ENCODE measurements around the gene CUX1. TPM values are rescaled to one million over a fixed set of nuclear protein-coding genes. Genes with fewer than 3 reads are reported as not detected.

Gene CUX1
- total RNA-seq, 1 donor from 2014 or later, result 50.6 TPM

DNA sequence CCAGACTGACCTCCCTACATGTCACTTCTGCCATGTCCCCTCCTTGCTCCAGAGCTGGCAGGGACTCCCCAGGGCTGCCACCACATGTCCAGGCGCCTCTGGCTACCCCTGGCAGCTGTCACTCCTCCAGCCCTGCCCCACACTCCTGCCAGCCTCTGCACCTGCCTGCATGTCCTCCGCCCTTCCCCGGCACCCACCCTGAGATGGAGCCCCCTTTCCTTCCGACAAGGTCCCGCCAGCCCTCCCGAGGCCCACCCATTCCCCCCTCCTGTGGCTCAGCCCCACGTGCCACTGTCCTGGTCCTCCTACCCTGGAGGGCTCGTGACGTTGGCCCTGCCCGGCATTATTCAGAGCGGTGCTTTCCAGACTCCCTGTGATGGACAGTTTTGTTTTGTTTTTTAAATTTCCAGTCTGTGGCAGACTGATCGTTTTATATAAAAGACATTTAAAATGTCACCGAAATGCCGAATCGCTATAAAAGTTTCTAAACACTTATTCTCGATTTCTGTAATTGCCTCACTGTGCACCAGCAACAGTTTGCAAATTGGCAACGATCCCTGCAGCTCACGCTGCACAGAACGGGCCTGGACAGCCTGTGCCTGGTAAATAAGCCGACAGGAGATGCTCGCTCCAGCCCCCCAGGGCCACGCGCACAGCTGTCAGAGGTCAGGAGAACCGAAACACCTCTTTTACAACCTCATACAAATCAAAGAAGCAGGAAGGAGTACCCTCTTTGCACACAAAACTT, 358.2 kb downstream of the CUX1 start:
- Histone ChIP-seq H3K9me3 (ENCODE audit: insufficient read depth, low read depth, low read length) (no peaks in the 10 kb centered on the region), H3K9ac (ENCODE audit: low read length) (no peak overlapping the region), H3K36me3 (ENCODE audit: insufficient read depth, low read length) (peaks cover 2% of the 10 kb centered on the region), H3K4me1 (ENCODE audit: insufficient read depth, low read length) (peaks cover 5% of the 10 kb centered on the region), H2AFZ (ENCODE audit: low read depth, low read length) (no peak overlapping the region), H3K27me3 (ENCODE audit: insufficient read depth, low read length) (no peaks in the 10 kb centered on the region), H3K27ac (ENCODE audit: low read depth, low read length) (no peak overlapping the region), H3K79me2 (ENCODE audit: insufficient read depth, low read length) (no peaks in the 10 kb centered on the region), H4K20me1 (ENCODE audit: insufficient read depth, low read length) (no peaks in the 10 kb centered on the region), H3K4me3 (ENCODE audit: insufficient read depth, low read depth, low read length) (no peak overlapping the region), H3K4me2 (ENCODE audit: low read length) (no peak overlapping the region)
- Mint-ChIP-seq H3K36me3 (ENCODE audit: low read depth, unreplicated experiment) (peaks cover 25% of the 10 kb centered on the region), H3K4me1 (ENCODE audit: low read depth, unreplicated experiment) (no peaks in the 10 kb centered on the region), H3K4me3 (ENCODE audit: unreplicated experiment) (no peak overlapping the region), H3K27ac (ENCODE audit: unreplicated experiment) (no peak overlapping the region), H3K27me3 (ENCODE audit: low read depth, unreplicated experiment) (no peaks in the 10 kb centered on the region), H3K9me3 (ENCODE audit: unreplicated experiment) (no peaks in the 10 kb centered on the region)
- FAIRE-seq (no peak), DNase-seq (ENCODE audit: low read depth) (no peak)
- TF ChIP-seq, protein P1, sequence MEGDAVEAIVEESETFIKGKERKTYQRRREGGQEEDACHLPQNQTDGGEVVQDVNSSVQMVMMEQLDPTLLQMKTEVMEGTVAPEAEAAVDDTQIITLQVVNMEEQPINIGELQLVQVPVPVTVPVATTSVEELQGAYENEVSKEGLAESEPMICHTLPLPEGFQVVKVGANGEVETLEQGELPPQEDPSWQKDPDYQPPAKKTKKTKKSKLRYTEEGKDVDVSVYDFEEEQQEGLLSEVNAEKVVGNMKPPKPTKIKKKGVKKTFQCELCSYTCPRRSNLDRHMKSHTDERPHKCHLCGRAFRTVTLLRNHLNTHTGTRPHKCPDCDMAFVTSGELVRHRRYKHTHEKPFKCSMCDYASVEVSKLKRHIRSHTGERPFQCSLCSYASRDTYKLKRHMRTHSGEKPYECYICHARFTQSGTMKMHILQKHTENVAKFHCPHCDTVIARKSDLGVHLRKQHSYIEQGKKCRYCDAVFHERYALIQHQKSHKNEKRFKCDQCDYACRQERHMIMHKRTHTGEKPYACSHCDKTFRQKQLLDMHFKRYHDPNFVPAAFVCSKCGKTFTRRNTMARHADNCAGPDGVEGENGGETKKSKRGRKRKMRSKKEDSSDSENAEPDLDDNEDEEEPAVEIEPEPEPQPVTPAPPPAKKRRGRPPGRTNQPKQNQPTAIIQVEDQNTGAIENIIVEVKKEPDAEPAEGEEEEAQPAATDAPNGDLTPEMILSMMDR (IDR thresholded peaks at IDR 0.05; ENCODE audit: insufficient read depth, low read depth, low read length), result no peak
- no peak for TF ChIP-seq EZH2 (IDR thresholded peaks at IDR 0.05; ENCODE audit: insufficient read depth, low read length)

- H4K20me1 ChIP-seq (ENCODE audit: insufficient read depth, low read length), result no peaks in the 10 kb centered on the region
- H3K4me1 ChIP-seq (ENCODE audit: insufficient read depth, low read length), result no peaks in the 10 kb centered on the region
- no peaks in the 10 kb centered on the region for H3K9me3 Mint-ChIP-seq (ENCODE audit: unreplicated experiment)
- TF ChIP-seq, protein P1 (IDR thresholded peaks at IDR 0.05; ENCODE audit: insufficient read depth, low read depth, low read length), result no peak
- no peak for TF ChIP-seq EZH2 (IDR thresholded peaks at IDR 0.05; ENCODE audit: insufficient read depth, low read length)
- H3K27me3 ChIP-seq (ENCODE audit: insufficient read depth, low read length), result no peaks in the 10 kb centered on the region
- FAIRE-seq, result no peak
- H3K27ac Mint-ChIP-seq (ENCODE audit: unreplicated experiment), result no peak overlapping the region
- H3K36me3 Mint-ChIP-seq (ENCODE audit: low read depth, unreplicated experiment), result peaks cover 22% of the 10 kb centered on the region
- no peaks in the 10 kb centered on the region for H3K79me2 ChIP-seq (ENCODE audit: insufficient read depth, low read length)
- DNase-seq (ENCODE audit: low read depth), result no peak
- no peak overlapping the region for H3K9ac ChIP-seq (ENCODE audit: low read length)
- no peaks in the 10 kb centered on the region for H3K27me3 Mint-ChIP-seq (ENCODE audit: low read depth, unreplicated experiment)
- no peak overlapping the region for H3K4me3 ChIP-seq (ENCODE audit: insufficient read depth, low read depth, low read length)
- no peak overlapping the region for H2AFZ ChIP-seq (ENCODE audit: low read depth, low read length)
- no peak overlapping the region for H3K27ac ChIP-seq (ENCODE audit: low read depth, low read length)
- H3K9me3 ChIP-seq (ENCODE audit: insufficient read depth, low read depth, low read length), result no peaks in the 10 kb centered on the region
- H3K4me2 ChIP-seq (ENCODE audit: low read length), result no peak overlapping the region
- peaks cover 2% of the 10 kb centered on the region for H3K36me3 ChIP-seq (ENCODE audit: insufficient read depth, low read length)
- H3K4me1 Mint-ChIP-seq (ENCODE audit: low read depth, unreplicated experiment), result no peaks in the 10 kb centered on the region
- H3K4me3 Mint-ChIP-seq (ENCODE audit: unreplicated experiment), result no peak overlapping the region
These were observed 361.0 kb downstream of the CUX1 start for GRCh38 chr7:102178410-102178809.

DNA sequence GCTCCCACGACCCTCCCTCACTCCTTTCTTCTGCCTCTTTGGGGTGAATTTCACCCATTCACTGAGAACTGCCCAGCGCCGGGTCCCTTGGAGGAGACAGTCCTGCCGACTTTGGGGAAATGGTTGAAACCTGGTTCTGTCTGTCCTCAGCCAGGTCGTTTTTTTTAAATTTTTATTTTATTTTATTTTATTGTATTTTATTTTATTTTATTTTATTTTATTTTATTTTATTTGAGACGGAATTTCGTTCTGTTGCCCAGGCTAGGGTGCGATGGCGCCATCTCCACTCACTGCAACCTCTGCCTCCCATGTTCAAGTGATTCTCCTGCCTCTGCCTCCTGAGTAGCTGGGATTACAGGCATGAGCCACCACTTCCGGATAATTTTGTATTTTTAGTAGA, 363.3 kb downstream of the CUX1 start:
- H3K4me2 ChIP-seq (ENCODE audit: low read length), result no peak overlapping the region
- H3K4me3 Mint-ChIP-seq (ENCODE audit: unreplicated experiment), result no peak overlapping the region
- no peak overlapping the region for H3K27ac ChIP-seq (ENCODE audit: low read depth, low read length)
- no peak for DNase-seq (ENCODE audit: low read depth)
- no peaks in the 10 kb centered on the region for H3K9me3 Mint-ChIP-seq (ENCODE audit: unreplicated experiment)
- no peaks in the 10 kb centered on the region for H4K20me1 ChIP-seq (ENCODE audit: insufficient read depth, low read length)
- no peaks in the 10 kb centered on the region for H3K4me1 ChIP-seq (ENCODE audit: insufficient read depth, low read length)
- H3K4me3 ChIP-seq (ENCODE audit: insufficient read depth, low read depth, low read length), result no peak overlapping the region
- H3K27me3 Mint-ChIP-seq (ENCODE audit: low read depth, unreplicated experiment), result no peaks in the 10 kb centered on the region
- H3K79me2 ChIP-seq (ENCODE audit: insufficient read depth, low read length), result no peaks in the 10 kb centered on the region
- H3K27me3 ChIP-seq (ENCODE audit: insufficient read depth, low read length), result no peaks in the 10 kb centered on the region
- peaks cover 2% of the 10 kb centered on the region for H3K36me3 ChIP-seq (ENCODE audit: insufficient read depth, low read length)
- H3K9ac ChIP-seq (ENCODE audit: low read length), result no peak overlapping the region
- TF ChIP-seq, protein P1 (IDR thresholded peaks at IDR 0.05; ENCODE audit: insufficient read depth, low read depth, low read length), result no peak
- TF ChIP-seq EZH2 (IDR thresholded peaks at IDR 0.05; ENCODE audit: insufficient read depth, low read length), result no peak
- no peaks in the 10 kb centered on the region for H3K9me3 ChIP-seq (ENCODE audit: insufficient read depth, low read depth, low read length)
- peaks cover 15% of the 10 kb centered on the region for H3K36me3 Mint-ChIP-seq (ENCODE audit: low read depth, unreplicated experiment)
- no peaks in the 10 kb centered on the region for H3K4me1 Mint-ChIP-seq (ENCODE audit: low read depth, unreplicated experiment)
- no peak overlapping the region for H3K27ac Mint-ChIP-seq (ENCODE audit: unreplicated experiment)
- no peak for FAIRE-seq
- no peak overlapping the region for H2AFZ ChIP-seq (ENCODE audit: low read depth, low read length)

Data from astrocyte (in vitro differentiated cells and primary cell).